Measurements from ENCODE around the gene SPATA17. TPM values are rescaled to one million over a fixed set of nuclear protein-coding genes. Genes with fewer than 3 reads are reported as not detected.

The SPATA17 gene
- total and polyA plus RNA-seq, 2 of the 13 experiments (the other 11 are each of a cell fraction or from before 2014, with no cell fraction given) = 0.48 to 1.7 TPM

GRCh38 chr1:217630711-217631591 lies at the start of gene SPATA17, which contains the start of gene GPATCH2 (continued):
- no peak for TF ChIP-seq CEBPZ (IDR thresholded peaks at IDR 0.05; ENCODE audit: low read length)
- no peak for TF ChIP-seq PLSCR1 (CRISPR knock-in tag; IDR thresholded peaks at IDR 0.05; ENCODE audit: borderline replicate concordance)
- no peak for TF ChIP-seq ZNF773 (CRISPR knock-in tag; IDR thresholded peaks at IDR 0.05; ENCODE audit: borderline replicate concordance)
- peak; percentile 50; the same call in 1 of the 2 replicates for TF ChIP-seq NRL (CRISPR knock-in tag; IDR thresholded peaks at IDR 0.05; ENCODE audit: borderline replicate concordance)
- TF ChIP-seq ZSCAN25 (CRISPR knock-in tag; IDR thresholded peaks at IDR 0.05) = no peak
- TF ChIP-seq PRDM4 (CRISPR knock-in tag; IDR thresholded peaks at IDR 0.05; ENCODE audit: borderline replicate concordance) = no peak
- peak; percentile 86 for TF ChIP-seq RFX1 (IDR thresholded peaks at IDR 0.05)
- peak; percentile 87 for TF ChIP-seq RFX3 (CRISPR knock-in tag; IDR thresholded peaks at IDR 0.05)
- no peak for TF ChIP-seq ZNF629 (CRISPR knock-in tag; conservative IDR thresholded peaks at IDR 0.05)
- no peak for TF ChIP-seq ZNF260 (CRISPR knock-in tag; IDR thresholded peaks at IDR 0.05; ENCODE audit: borderline replicate concordance, low read depth)
- no peak for TF ChIP-seq GATA4 (IDR thresholded peaks at IDR 0.05; ENCODE audit: borderline replicate concordance, low read depth)
- TF ChIP-seq IRF9 (CRISPR knock-in tag; IDR thresholded peaks at IDR 0.05; ENCODE audit: borderline replicate concordance) = no peak
- TF ChIP-seq ADNP (CRISPR knock-in tag; IDR thresholded peaks at IDR 0.05) = no peak
- TF ChIP-seq ZFP41 (CRISPR knock-in tag; IDR thresholded peaks at IDR 0.05; ENCODE audit: borderline replicate concordance) = no peak
- peak; percentile 81 for TF ChIP-seq ZNF574 (CRISPR knock-in tag; IDR thresholded peaks at IDR 0.05)
- no peak for TF ChIP-seq ZNF883 (CRISPR knock-in tag; IDR thresholded peaks at IDR 0.05; ENCODE audit: not compliant biosample characterization)

Measured in HepG2 (cell line).